MM.1S (cell line): ENCODE data around the gene RTL5.

Source experiments
- DNase-seq: peaks from one replicate; pipeline ENCODE4 v3.0.0-alpha.2; 2015
- H2AFZ ChIP-seq: fragments of 300-600 bp; sonication (generic); 2 replicates; pipeline ENCODE4 v1.6.0; 2016; ENCODE audit warnings: antibody characterized with exemption, low read length
- H3F3A ChIP-seq: fragments of 300-600 bp; sonication (generic); 2 replicates; pipeline ENCODE4 v1.6.1; 2016; ENCODE audit warnings: mild to moderate bottlenecking, antibody characterized with exemption, low read length, moderate library complexity, mixed read lengths; ENCODE audit not compliant: insufficient read depth
- H3K27ac ChIP-seq: fragments of 300-600 bp; sonication (generic); 2 replicates; pipeline ENCODE4 v1.5.1; 2016; ENCODE audit warnings: mild to moderate bottlenecking, low read length
- H3K27me3 ChIP-seq: fragments of 300-600 bp; sonication (generic); replicated peaks from 2 replicates; pipeline ENCODE4 v1.6.0; 2016; ENCODE audit warnings: low read length; ENCODE audit not compliant: insufficient read depth
- H3K36me3 ChIP-seq: fragments of 300-600 bp; sonication (generic); replicated peaks from 2 replicates; pipeline ENCODE4 v1.6.1; 2016; ENCODE audit warnings: mild to moderate bottlenecking, low read length, mixed read lengths; ENCODE audit not compliant: insufficient read depth
- H3K4me1 ChIP-seq: fragments of 300-600 bp; sonication (generic); 2 replicates; pipeline ENCODE4 v1.6.1; 2016; ENCODE audit warnings: low read length, mixed read lengths
- H3K4me2 ChIP-seq: fragments of 300-600 bp; sonication (generic); 2 replicates; pipeline ENCODE4 v1.6.0; 2016; ENCODE audit warnings: low read depth, low read length
- H3K4me3 ChIP-seq: fragments of 300-600 bp; sonication (generic); 2 replicates; pipeline ENCODE4 v1.5.1; 2016; ENCODE audit warnings: low read length, mixed read lengths
- H3K79me2 ChIP-seq: fragments of 300-600 bp; sonication (generic); 2 replicates; pipeline ENCODE4 v1.6.1; 2016; ENCODE audit warnings: mixed run types, low read length, mixed read lengths
- H3K9ac ChIP-seq: fragments of 300-600 bp; sonication (generic); 2 replicates; pipeline ENCODE4 v1.6.1; 2016; ENCODE audit warnings: low read length, mixed read lengths
- H3K9me2 ChIP-seq: fragments of 300-600 bp; sonication (generic); replicated peaks from 2 replicates; pipeline ENCODE4 v1.6.1; 2016; ENCODE audit warnings: mild to moderate bottlenecking, low read length, mixed read lengths; ENCODE audit not compliant: insufficient read depth
- H3K9me3 ChIP-seq: fragments of 300-600 bp; sonication (generic); replicated peaks from 2 replicates; pipeline ENCODE4 v1.6.1; 2016; ENCODE audit warnings: mild to moderate bottlenecking, low read length, mixed read lengths; ENCODE audit not compliant: insufficient read depth
- H4K20me1 ChIP-seq: fragments of 300-600 bp; sonication (generic); 2 replicates; pipeline ENCODE4 v1.6.1; 2016; ENCODE audit warnings: mild to moderate bottlenecking, low read length, moderate library complexity, mixed read lengths; ENCODE audit not compliant: insufficient read depth
- EZH2 ChIP-seq: fragments of 300-600 bp; sonication (generic); optimal IDR thresholded peaks from 2 replicates; pipeline ENCODE3; 2017; ENCODE audit warnings: low read depth, mild to moderate bottlenecking, antibody characterized with exemption, low read length, mixed read lengths
- EZH2phosphoT487 ChIP-seq: fragments of 300-600 bp; sonication (generic); IDR thresholded peaks from 2 replicates; pipeline ENCODE4 v1.6.1; 2018; ENCODE audit warnings: antibody characterized with exemption, low read length
- TF ChIP-seq, protein P1 (sequence below): fragments of 300-600 bp; sonication (generic); IDR thresholded peaks from 2 replicates; pipeline ENCODE4 v1.5.1; 2016; ENCODE audit warnings: antibody characterized with exemption, low read length, mixed read lengths

RTL5 gene

DNA sequence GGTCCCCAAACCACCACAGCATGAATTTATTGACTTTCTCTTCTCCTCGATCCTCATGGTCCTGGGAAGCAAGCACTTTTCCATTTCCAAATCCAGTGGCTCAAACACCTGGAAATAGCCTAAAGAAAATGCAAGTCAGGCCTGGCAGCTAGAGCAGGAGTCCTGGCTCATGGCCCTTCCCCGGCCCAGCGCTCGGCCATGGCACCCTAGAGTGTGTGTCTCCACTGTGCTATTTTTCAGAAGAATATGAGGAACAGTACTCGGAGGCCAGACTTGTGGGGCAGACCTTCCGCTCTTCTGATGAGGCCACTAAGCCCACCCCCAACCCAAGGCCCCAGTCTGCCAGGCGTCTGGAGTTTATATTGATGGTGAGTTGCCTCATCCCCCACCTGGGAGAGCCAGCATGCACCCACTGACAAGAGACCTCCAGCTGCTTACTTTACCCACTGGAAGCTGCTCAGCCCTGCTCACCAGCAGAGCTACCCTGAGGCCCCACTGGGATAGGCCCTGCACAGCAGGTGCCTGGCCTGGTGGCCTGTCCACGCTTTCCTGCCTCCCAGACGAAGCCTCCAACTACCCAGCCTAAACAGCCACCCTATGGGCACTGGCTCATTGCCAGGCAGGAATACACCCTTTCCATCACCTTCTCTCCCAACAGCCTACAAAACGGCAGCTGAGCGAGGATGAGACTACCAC lies 2.3 kb upstream of the RTL5 start:
- Histone ChIP-seq H3K4me1 (no peaks in the 10 kb centered on the region), H3K27ac (no peak overlapping the region), H3K4me2 (no peak overlapping the region), H3K27me3 (no peaks in the 10 kb centered on the region), H3K9ac (no peak overlapping the region), H3K4me3 (no peak overlapping the region), H3K9me3 (no peaks in the 10 kb centered on the region), H4K20me1 (no peaks in the 10 kb centered on the region), H2AFZ (no peak overlapping the region), H3K36me3 (no peaks in the 10 kb centered on the region), H3K9me2 (no peaks in the 10 kb centered on the region), H3F3A (no peaks in the 10 kb centered on the region), H3K79me2 (no peaks in the 10 kb centered on the region)
- TF ChIP-seq EZH2phosphoT487 = no peak
- TF ChIP-seq, protein P1, sequence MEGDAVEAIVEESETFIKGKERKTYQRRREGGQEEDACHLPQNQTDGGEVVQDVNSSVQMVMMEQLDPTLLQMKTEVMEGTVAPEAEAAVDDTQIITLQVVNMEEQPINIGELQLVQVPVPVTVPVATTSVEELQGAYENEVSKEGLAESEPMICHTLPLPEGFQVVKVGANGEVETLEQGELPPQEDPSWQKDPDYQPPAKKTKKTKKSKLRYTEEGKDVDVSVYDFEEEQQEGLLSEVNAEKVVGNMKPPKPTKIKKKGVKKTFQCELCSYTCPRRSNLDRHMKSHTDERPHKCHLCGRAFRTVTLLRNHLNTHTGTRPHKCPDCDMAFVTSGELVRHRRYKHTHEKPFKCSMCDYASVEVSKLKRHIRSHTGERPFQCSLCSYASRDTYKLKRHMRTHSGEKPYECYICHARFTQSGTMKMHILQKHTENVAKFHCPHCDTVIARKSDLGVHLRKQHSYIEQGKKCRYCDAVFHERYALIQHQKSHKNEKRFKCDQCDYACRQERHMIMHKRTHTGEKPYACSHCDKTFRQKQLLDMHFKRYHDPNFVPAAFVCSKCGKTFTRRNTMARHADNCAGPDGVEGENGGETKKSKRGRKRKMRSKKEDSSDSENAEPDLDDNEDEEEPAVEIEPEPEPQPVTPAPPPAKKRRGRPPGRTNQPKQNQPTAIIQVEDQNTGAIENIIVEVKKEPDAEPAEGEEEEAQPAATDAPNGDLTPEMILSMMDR = no peak
- no peak for TF ChIP-seq EZH2
- no peak for DNase-seq

DNA sequence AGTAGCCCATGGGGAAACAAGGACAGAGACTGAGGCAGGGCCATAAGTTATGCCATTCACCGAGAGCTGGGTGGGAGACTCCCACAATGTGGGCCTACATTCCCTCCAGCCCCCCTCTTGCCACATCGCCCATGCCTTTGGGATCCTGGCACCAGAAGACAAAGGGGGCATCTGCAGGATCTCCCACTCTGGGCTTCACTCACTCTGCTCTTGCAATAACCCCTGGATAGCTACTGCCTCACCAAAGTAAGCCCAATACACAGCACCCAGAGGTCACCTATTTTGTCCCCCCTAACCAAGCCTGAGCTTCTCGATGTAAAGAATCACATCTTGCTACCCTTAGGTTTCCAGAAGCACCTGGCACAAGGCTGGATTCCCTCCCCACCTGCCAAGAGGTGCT lies 741 bp upstream of the RTL5 start:
- no peak for DNase-seq
- H3K79me2 ChIP-seq = no peaks in the 10 kb centered on the region
- peak overlapping the region; percentile 51 for H3K4me2 ChIP-seq
- H3K9me3 ChIP-seq = no peaks in the 10 kb centered on the region
- no peaks in the 10 kb centered on the region for H3K9me2 ChIP-seq
- H4K20me1 ChIP-seq = no peaks in the 10 kb centered on the region
- H3F3A ChIP-seq = no peaks in the 10 kb centered on the region
- no peak overlapping the region; the same call in 1 of the 2 replicates for H3K27ac ChIP-seq
- TF ChIP-seq EZH2 = no peak
- TF ChIP-seq EZH2phosphoT487 = no peak
- TF ChIP-seq, protein P1 = no peak
- no peaks in the 10 kb centered on the region for H3K36me3 ChIP-seq
- H3K4me3 ChIP-seq = peak overlapping the region; percentile 56
- no peaks in the 10 kb centered on the region for H3K4me1 ChIP-seq
- H2AFZ ChIP-seq = peak overlapping the region; percentile 43; the same call in 1 of the 2 replicates
- no peak overlapping the region; the same call in 1 of the 2 replicates for H3K9ac ChIP-seq
- H3K27me3 ChIP-seq = no peaks in the 10 kb centered on the region

DNA sequence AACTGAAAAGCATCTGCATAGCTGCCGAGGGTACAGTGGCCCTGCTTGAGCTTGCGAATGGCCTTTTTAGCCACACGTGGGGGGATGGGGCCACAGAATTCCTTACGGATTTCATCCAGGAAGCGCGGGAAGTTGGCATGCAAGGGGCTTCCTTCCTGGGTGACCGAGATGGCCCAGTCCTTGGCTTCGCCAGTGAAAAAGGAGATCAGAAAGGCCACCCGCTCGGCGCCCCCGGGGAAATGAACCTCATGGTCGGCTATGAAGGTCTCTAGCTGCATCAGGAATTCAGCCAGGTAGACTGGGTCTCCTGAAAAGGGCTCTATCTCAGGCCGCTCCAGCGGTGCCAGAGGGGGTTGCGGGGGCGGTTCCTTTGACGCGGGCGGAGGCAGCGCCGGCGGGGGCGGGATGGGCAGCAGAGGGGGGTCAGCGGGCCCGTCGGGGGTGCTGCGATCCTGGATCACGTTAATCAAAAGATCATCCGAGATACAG lies 909 bp downstream of the RTL5 start:
- Histone ChIP-seq H3K9me2 (no peaks in the 10 kb centered on the region), H3K4me3 (peak overlapping the region; percentile 33; the same call in 1 of the 2 replicates), H3K79me2 (no peaks in the 10 kb centered on the region), H3K36me3 (no peaks in the 10 kb centered on the region), H3K27me3 (no peaks in the 10 kb centered on the region), H3K27ac (no peak overlapping the region), H2AFZ (no peak overlapping the region), H3F3A (no peaks in the 10 kb centered on the region), H3K9me3 (no peaks in the 10 kb centered on the region), H3K9ac (no peak overlapping the region), H3K4me1 (0 out of 2 replicates have a peak, but pooled peaks cover 7% of the 10 kb centered on the region), H3K4me2 (no peak overlapping the region), H4K20me1 (no peaks in the 10 kb centered on the region)
- no peak for DNase-seq
- no peak for TF ChIP-seq EZH2
- TF ChIP-seq, protein P1 = no peak
- TF ChIP-seq EZH2phosphoT487 = no peak
